ENCODE data around the gene ADK.

DNA sequence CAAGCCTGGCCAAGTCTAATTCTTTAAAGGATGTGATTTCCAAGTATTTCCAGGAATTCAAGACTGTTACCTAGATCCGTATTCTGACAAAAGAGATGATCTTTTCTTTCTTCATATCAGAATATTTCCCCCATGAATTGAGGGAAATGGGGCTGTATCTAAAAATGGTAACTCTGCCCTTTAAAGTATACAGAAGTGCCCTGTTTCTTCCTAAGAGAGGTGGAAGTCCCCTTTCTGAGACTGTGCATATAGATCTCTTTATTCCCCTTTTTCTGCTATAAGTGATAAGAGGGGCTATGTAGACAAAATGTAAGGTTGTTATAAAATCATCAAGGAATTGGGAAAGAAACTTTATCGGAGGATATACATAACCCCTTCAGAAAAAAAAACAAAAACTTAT, 388.3 kb downstream of the ADK start:
- TF ChIP-seq CTCF (IDR thresholded peaks at IDR 0.05 in 4 of 5, conservative IDR thresholded peaks at IDR 0.05 in 1 of 5) (no peak), POLR2A (IDR thresholded peaks at IDR 0.05) (no peak)
